Measurements from ENCODE around the gene PTAFR. TPM values are rescaled to one million over a fixed set of nuclear protein-coding genes. Genes with fewer than 3 reads are reported as not detected.

The PTAFR gene
- polyA plus RNA-seq, 1 experiment, result 0.12 TPM

DNA sequence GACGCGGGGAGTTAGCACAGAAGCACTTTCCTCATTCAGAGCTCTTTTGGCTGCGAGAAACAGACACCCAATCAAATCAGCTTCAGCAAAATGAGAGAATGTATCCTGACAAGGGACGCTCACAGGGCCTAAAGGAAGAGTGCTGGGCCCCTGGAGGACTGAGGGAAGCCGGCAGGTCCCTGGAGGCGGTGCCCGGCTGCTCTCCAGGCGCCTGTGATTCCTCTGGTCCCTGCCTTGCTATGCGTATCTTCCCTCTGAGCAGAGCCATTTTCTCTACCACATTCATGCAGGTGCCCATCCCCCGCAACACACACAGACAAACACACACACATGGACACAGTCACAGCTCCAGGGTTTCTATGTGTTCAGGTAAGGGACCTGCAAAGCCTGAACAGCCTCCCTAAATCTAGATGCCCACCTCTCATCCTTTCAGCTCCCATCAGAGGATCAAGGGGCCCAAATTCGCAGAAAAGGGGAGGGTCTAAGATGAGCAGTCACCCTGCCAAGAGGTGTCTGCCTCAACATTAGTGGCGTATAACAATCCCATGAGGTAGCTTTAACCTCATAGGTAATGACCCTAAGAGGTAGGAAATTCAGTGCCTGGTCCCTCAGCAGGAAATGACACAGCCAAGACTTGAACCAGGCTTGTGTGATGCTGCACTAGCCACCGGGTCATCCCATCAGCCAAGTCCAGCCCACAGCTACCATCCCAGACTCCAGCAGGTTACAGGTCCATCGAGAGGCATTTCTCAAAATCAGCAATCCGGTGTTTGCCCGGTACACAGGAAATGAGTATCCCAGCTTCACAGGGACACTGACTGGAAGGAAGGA is 29.0 kb downstream of the PTAFR start:
- TF ChIP-seq, protein P1, sequence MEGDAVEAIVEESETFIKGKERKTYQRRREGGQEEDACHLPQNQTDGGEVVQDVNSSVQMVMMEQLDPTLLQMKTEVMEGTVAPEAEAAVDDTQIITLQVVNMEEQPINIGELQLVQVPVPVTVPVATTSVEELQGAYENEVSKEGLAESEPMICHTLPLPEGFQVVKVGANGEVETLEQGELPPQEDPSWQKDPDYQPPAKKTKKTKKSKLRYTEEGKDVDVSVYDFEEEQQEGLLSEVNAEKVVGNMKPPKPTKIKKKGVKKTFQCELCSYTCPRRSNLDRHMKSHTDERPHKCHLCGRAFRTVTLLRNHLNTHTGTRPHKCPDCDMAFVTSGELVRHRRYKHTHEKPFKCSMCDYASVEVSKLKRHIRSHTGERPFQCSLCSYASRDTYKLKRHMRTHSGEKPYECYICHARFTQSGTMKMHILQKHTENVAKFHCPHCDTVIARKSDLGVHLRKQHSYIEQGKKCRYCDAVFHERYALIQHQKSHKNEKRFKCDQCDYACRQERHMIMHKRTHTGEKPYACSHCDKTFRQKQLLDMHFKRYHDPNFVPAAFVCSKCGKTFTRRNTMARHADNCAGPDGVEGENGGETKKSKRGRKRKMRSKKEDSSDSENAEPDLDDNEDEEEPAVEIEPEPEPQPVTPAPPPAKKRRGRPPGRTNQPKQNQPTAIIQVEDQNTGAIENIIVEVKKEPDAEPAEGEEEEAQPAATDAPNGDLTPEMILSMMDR (IDR thresholded peaks at IDR 0.05; ENCODE audit: low read depth, low read length), result no peak
- POLR2A ChIA-PET, result no interaction called here
- CTCF ChIA-PET, result interaction anchor here (0.6 to 1.2 kb wide), 2 partner anchors 32 to 56 kb away, joined by 3 to 4 read pairs; no protein-coding TSS in a partner anchor
- DNase-seq (ENCODE audit: low read depth, low spot score), result no peak
- Histone ChIP-seq H3K4me3 (ENCODE audit: low read depth, low read length) (no peak overlapping the region), H3K9me3 (ENCODE audit: control insufficient read depth, insufficient read depth, low read length) (no peaks in the 10 kb centered on the region; the same call in 1 of the 2 replicates), H3K27me3 (ENCODE audit: control insufficient read depth, insufficient read depth, low read length) (no peaks in the 10 kb centered on the region), H3K27ac (ENCODE audit: low read depth, low read length) (no peak overlapping the region)

DNA sequence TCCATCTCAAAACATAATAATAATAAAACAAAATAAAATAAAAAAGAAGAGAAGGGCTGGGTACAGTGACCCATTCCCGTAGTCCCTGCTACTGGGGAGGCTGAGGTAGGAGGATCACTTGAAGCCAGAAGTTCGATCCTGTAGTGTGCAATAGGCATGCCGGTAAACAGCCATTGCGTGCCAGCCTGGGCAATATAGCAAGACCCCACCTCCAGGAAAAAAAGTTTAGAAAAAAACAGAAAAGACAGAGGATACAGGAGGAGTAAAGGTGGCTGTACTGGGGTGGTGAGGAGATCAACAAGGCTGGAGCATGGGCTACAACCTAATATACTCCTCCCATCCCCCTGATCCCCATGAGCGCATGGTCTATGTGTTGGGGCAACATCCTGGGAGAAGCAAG is 30.8 kb downstream of the PTAFR start:
- ChIA-PET POLR2A (no interaction called here), CTCF (no interaction called here)
- Histone ChIP-seq H3K4me3 (ENCODE audit: low read depth, low read length) (no peak overlapping the region), H3K27ac (ENCODE audit: low read depth, low read length) (no peak overlapping the region), H3K27me3 (ENCODE audit: control insufficient read depth, insufficient read depth, low read length) (no peaks in the 10 kb centered on the region), H3K9me3 (ENCODE audit: control insufficient read depth, insufficient read depth, low read length) (no peaks in the 10 kb centered on the region; the same call in 1 of the 2 replicates)
- DNase-seq (ENCODE audit: low read depth, low spot score), result no peak
- TF ChIP-seq, protein P1 (IDR thresholded peaks at IDR 0.05; ENCODE audit: low read depth, low read length), result no peak

DNA sequence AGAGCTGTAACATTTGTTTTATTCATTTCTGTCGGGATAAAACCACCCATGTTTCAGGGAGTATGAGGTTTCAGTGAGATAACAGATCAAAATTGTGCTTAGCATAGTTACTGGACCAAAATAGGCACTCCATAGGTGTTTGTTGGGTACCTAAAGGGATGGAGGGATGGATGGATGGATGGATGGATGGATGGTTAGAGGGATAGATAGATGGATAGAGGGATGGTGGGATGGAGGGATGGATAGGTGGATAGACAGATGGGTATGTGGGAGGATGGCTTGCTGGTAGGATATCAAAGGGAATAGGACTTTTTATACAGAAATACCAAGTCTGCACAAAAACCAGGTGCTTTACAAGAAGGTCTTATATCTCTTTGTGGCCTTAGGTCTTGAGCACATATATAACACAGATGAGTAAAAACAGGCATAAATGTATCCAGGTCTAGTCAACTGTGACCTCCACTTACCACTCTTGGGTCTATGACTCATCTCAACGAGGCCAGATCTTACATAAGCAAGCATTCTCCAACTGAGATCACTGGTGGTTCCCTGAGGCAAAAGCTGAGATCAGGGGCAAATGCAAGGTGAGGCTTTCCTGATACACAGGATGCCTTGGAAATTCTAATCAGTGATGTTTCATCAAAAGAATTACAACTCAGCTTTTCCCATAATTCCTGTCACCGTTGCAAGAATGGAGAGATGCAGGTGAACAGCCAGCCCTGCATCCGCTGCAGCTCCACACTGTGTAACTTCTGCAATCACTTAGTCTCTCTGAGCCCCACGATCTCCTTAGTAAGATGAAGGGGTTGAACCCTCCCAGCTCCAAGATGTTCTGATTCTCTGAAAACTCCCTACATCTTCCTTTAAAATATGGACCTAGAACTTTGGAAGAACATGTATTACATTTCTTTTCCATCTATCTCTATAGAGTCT is 32.0 kb downstream of the PTAFR start:
- CTCF ChIA-PET, result no interaction called here
- no peak overlapping the region for H3K27ac ChIP-seq (ENCODE audit: low read depth, low read length)
- DNase-seq (ENCODE audit: low read depth, low spot score), result no peak
- no peaks in the 10 kb centered on the region; the same call in 1 of the 2 replicates for H3K9me3 ChIP-seq (ENCODE audit: control insufficient read depth, insufficient read depth, low read length)
- no peak overlapping the region for H3K4me3 ChIP-seq (ENCODE audit: low read depth, low read length)
- POLR2A ChIA-PET, result interaction anchor here (0.6 kb wide), 1 partner anchor 18 kb away, joined by 4 read pairs; no protein-coding TSS in a partner anchor
- H3K27me3 ChIP-seq (ENCODE audit: control insufficient read depth, insufficient read depth, low read length), result no peaks in the 10 kb centered on the region
- TF ChIP-seq, protein P1 (IDR thresholded peaks at IDR 0.05; ENCODE audit: low read depth, low read length), result no peak

DNA sequence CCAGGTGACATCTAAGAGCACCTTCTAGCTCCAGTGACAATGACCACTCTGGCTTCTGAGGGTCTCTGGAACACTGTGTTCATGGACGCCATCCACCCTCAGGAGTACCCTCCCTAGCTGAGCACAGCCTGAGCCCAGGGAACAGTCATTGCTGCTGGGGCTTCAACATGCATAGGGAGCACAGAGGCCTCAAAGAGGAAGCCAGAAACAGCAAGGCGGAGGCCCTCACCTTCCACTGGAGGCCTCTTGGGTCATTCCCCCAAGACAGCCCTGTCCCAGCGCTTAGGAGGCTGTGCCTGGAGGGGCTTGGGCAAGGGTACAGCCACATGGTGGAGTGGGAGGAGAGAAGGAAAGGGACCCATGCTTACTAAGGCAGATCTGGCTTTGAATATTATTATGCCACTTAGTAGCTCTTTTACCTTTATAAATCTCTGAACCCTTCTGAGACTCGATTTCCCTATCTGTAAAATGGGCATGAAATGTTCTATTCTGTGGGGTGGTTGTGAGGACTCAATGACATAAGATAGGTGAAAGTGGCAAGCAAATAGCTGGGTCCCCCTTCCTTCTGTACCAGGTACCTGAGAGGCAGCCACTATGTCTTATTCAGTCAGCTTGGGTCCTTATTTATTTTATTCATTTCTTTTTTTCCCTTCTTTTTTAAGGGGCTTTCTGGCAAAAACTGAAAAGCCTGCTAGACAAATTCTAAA is 32.8 kb downstream of the PTAFR start:
- Histone ChIP-seq H3K27me3 (ENCODE audit: control insufficient read depth, insufficient read depth, low read length) (no peaks in the 10 kb centered on the region), H3K27ac (ENCODE audit: low read depth, low read length) (no peak overlapping the region), H3K9me3 (ENCODE audit: control insufficient read depth, insufficient read depth, low read length) (no peaks in the 10 kb centered on the region; the same call in 1 of the 2 replicates), H3K4me3 (ENCODE audit: low read depth, low read length) (no peak overlapping the region)
- TF ChIP-seq, protein P1 (IDR thresholded peaks at IDR 0.05; ENCODE audit: low read depth, low read length), result no peak
- CTCF ChIA-PET, result no interaction called here
- no peak for DNase-seq (ENCODE audit: low read depth, low spot score)
- POLR2A ChIA-PET, result no interaction called here

Measured in AG04450 (cell line).